Sigmoid colon (tissue), 7 donors: ENCODE measurements around the gene ZKSCAN8. TPM values are rescaled to one million over a fixed set of nuclear protein-coding genes. Genes with fewer than 3 reads are reported as not detected.
A peak's percentile ranks its signal among the peaks of the same experiment; 100 is the strongest.

ENCODE experiments used
- DNase-seq: peaks from one replicate; pipeline ENCODE4 v3.0.0-alpha.2; 2019
- H3K27ac ChIP-seq, 4 donors: fragments of 200-600 bp; sonication (generic); one replicate each; pipeline ENCODE4 v1.5.1; 2016 to 2019; ENCODE audit warnings: mild to moderate bottlenecking in 1 of 4
- H3K27me3 ChIP-seq, 3 donors: fragments of 200-600 bp; sonication (generic); one replicate each; pipeline ENCODE4 v1.5.1; 2019; ENCODE audit warnings: mild to moderate bottlenecking in 1 of 3
- H3K36me3 ChIP-seq, 4 donors: fragments of 200-600 bp; sonication (generic); one replicate each; pipeline ENCODE4 v1.5.1; 2016 to 2019
- H3K4me1 ChIP-seq, 4 donors: fragments of 200-600 bp; sonication (generic); one replicate each; pipeline ENCODE4 v1.5.1; 2017 to 2019
- H3K4me3 ChIP-seq, 4 donors: fragments of 200-600 bp; sonication (generic); one replicate each; pipeline ENCODE4 v1.5.1; 2017 to 2019; ENCODE audit warnings: mild to moderate bottlenecking in 2 of 4, moderate library complexity in 1 of 4
- H3K9me3 ChIP-seq, 4 donors: fragments of 200-600 bp in 3 of 4; sonication (generic) in 3 of 4; one replicate each; pipeline versions ENCODE4 v1.5.1 to v1.6.1; 2013 to 2019
- EP300 ChIP-seq, 4 donors: sonication (generic); formaldehyde crosslinking; IDR thresholded peaks; one replicate each; pipeline ENCODE4 v1.6.1; 2017; ENCODE audit warnings: antibody characterized with exemption in 4 of 4
- POLR2A ChIP-seq, 2 donors: fragments of 450-650 bp; IDR thresholded peaks; one replicate each; pipeline ENCODE4 v1.6.1; 2016; ENCODE audit warnings: antibody characterized with exemption in 2 of 2, mild to moderate bottlenecking in 2 of 2, moderate library complexity in 2 of 2
- POLR2AphosphoS5 ChIP-seq, 4 donors: sonication (generic); formaldehyde crosslinking; IDR thresholded peaks; one replicate each; pipeline ENCODE4 v1.6.1; 2017; ENCODE audit warnings: antibody characterized with exemption in 4 of 4
- WGBS, 2 donors: extraction: QIAGEN DNeasy Blood & Tissue Kit; methylation state at CpG; one replicate each; pipeline ENCODE4 v1.1.7; 2013; 5-methylcytosine and 5-hydroxymethylcytosine counted together
- intact Hi-C: fragments of 100-400 bp; cut with DNase I; formaldehyde crosslinking; loops from one replicate; pipeline ENCODE4 v1.15.1; 2023
- polyA plus RNA-seq, 3 donors: library from polyadenylated mRNA; stranded (reverse); fragments of 200-250 nt; gene quantifications; one replicate each; pipeline ENCODE4 v1.2.3, GENCODE V29; 2013
- total RNA-seq, 4 donors: library from RNA; depleted of rRNA; stranded (reverse); fragments of >200 nt; gene quantifications; one replicate each; pipeline ENCODE4 v1.1.0, GENCODE V29; 2016
- TF ChIP-seq, protein P1 (sequence below), 4 experiments: fragments of 450-650 bp in 3 of 4; fragments of 200-600 bp in 1 of 4; IDR thresholded peaks; one replicate each; pipeline ENCODE4 v1.5.1; 2016 to 2019; ENCODE audit warnings: antibody characterized with exemption in 4 of 4, mild to moderate bottlenecking in 3 of 4, moderate library complexity in 2 of 4
- donor health status: healthy with polysubstance abuse.
- donor health status: Bipolar disorder and iron deficiency.
- donor health status: healthy.

Gene ZKSCAN8
- total and polyA plus RNA-seq, 7 donors, result 1.6 to 24.9 (median 20.7) TPM

- intact Hi-C loops, result no loop called here
- Histone ChIP-seq H3K4me1 (peaks cover 0 to 13% (median 7%) of the 10 kb centered on the region in 4 donors), H3K36me3 (peaks cover 6 to 40% (median 14%) of the 10 kb centered on the region in 4 donors), H3K27ac (no peak overlapping the region), H3K9me3 (no peaks in the 10 kb centered on the region), H3K4me3 (no peak overlapping the region), H3K27me3 (no peaks in the 10 kb centered on the region)
- DNase-seq, result no peak
- WGBS, 2 donors, result 95 to 97% methylated on average over 4 of the region's 4 CpGs
- TF ChIP-seq, protein P1, sequence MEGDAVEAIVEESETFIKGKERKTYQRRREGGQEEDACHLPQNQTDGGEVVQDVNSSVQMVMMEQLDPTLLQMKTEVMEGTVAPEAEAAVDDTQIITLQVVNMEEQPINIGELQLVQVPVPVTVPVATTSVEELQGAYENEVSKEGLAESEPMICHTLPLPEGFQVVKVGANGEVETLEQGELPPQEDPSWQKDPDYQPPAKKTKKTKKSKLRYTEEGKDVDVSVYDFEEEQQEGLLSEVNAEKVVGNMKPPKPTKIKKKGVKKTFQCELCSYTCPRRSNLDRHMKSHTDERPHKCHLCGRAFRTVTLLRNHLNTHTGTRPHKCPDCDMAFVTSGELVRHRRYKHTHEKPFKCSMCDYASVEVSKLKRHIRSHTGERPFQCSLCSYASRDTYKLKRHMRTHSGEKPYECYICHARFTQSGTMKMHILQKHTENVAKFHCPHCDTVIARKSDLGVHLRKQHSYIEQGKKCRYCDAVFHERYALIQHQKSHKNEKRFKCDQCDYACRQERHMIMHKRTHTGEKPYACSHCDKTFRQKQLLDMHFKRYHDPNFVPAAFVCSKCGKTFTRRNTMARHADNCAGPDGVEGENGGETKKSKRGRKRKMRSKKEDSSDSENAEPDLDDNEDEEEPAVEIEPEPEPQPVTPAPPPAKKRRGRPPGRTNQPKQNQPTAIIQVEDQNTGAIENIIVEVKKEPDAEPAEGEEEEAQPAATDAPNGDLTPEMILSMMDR (IDR thresholded peaks at IDR 0.05), result no peak
- TF ChIP-seq POLR2AphosphoS5 (IDR thresholded peaks at IDR 0.05), result no peak
- TF ChIP-seq POLR2A (IDR thresholded peaks at IDR 0.05), result no peak
- TF ChIP-seq EP300 (IDR thresholded peaks at IDR 0.05), result no peak
Observed at GRCh38 chr6:28159029-28159607, 17.4 kb downstream of the ZKSCAN8 start.

DNA sequence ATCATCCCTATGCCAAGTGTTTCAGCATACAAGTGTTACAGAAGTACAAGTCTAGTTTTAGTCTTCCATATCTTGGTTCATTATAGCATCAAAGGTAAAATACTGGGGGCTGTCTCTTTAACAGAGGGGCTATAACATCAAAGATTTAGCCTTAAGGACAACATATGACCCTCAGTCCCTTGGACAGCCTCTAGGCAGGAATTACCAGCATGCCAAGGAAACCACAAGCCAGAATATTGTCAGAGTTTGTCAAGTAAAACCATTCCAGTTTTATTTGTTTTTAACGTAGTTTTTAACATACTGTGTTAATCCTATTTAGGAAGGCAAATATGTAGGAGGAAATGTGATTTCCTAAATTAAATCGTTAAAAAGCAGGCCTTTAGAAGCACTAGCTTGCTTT, 18.6 kb downstream of the ZKSCAN8 start:
- 81 to 84% methylated on average over 2 of the region's 2 CpGs for WGBS, 2 donors
- Histone ChIP-seq H3K4me3 (no peak overlapping the region), H3K4me1 (peaks cover 0 to 13% (median 7%) of the 10 kb centered on the region in 4 donors), H3K27ac (no peak overlapping the region), H3K9me3 (no peaks in the 10 kb centered on the region), H3K27me3 (no peaks in the 10 kb centered on the region), H3K36me3 (peaks cover 0 to 29% (median 4%) of the 10 kb centered on the region in 4 donors)
- no peak for TF ChIP-seq EP300 (IDR thresholded peaks at IDR 0.05)
- TF ChIP-seq, protein P1 (IDR thresholded peaks at IDR 0.05), result no peak
- TF ChIP-seq POLR2A (IDR thresholded peaks at IDR 0.05), result no peak
- TF ChIP-seq POLR2AphosphoS5 (IDR thresholded peaks at IDR 0.05), result no peak
- no peak for DNase-seq
- intact Hi-C loops, result no loop called here

- Histone ChIP-seq H3K4me3 (peak overlapping the region; percentile 38 to 53 (median 48)), H3K4me1 (peaks cover 0 to 13% (median 7%) of the 10 kb centered on the region in 4 donors), H3K27ac (peak overlapping the region in 2 of 4 donors; percentile 35 to 40), H3K27me3 (no peaks in the 10 kb centered on the region), H3K36me3 (peaks cover 0 to 17% (median 0%) of the 10 kb centered on the region in 4 donors), H3K9me3 (no peaks in the 10 kb centered on the region)
- intact Hi-C loops, result no loop called here
- 6 to 28% methylated on average over 32 of the region's 32 CpGs for WGBS, 2 donors
- no peak for TF ChIP-seq EP300 (IDR thresholded peaks at IDR 0.05)
- peak; percentile 27 to 80 (median 53) for TF ChIP-seq POLR2AphosphoS5 (IDR thresholded peaks at IDR 0.05)
- TF ChIP-seq, protein P1 (IDR thresholded peaks at IDR 0.05), result no peak
- peak; percentile 79 for DNase-seq
Observed at GRCh38 chr6:28161410-28162079, 19.9 kb downstream of the ZKSCAN8 start.

GRCh38 chr6:28165563-28165962, 23.9 kb downstream of the ZKSCAN8 start:
- WGBS, 2 donors, result 84 to 91% methylated on average over 1 of the region's 1 CpG

More at GRCh38 chr6:28165563-28165962, 23.9 kb downstream of the ZKSCAN8 start:
- no peak overlapping the region for H3K27ac ChIP-seq
- intact Hi-C loops, result no loop called here
- H3K4me1 ChIP-seq, result peaks cover 0 to 13% (median 7%) of the 10 kb centered on the region in 4 donors
- H3K4me3 ChIP-seq, result no peak overlapping the region
- no peaks in the 10 kb centered on the region for H3K9me3 ChIP-seq
- TF ChIP-seq POLR2A (IDR thresholded peaks at IDR 0.05), result no peak
- TF ChIP-seq POLR2AphosphoS5 (IDR thresholded peaks at IDR 0.05), result no peak
- TF ChIP-seq, protein P1 (IDR thresholded peaks at IDR 0.05), result no peak
- no peaks in the 10 kb centered on the region for H3K27me3 ChIP-seq
- no peak for DNase-seq
- peaks cover 0 to 11% (median 0%) of the 10 kb centered on the region in 4 donors for H3K36me3 ChIP-seq
